GM19240 (cell line): Measurements from ENCODE around the gene APBA2.

Source experiments
- DNase-seq: peaks from one replicate; pipeline ENCODE4 v3.0.0; 2011; ENCODE audit warnings: low spot score; ENCODE audit not compliant: insufficient read length

The APBA2 gene

DNA sequence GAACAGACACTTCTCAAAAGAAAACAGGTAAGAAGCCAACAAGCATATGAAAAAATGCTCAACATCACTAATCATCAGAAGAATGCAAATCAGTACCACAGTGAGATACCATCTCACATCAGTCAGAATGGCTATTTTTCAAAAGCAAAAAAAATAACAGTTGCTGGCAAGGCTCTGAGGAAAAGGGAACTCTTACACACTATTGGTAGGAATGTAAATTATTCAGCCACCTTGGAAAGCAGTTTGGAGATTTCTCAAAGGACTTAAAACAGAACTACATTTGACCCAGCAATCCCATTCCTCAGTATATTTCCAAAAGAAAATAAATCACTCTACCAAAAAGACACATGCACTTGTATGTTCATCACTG is 95.6 kb downstream of the APBA2 start:
- no peak for DNase-seq

DNA sequence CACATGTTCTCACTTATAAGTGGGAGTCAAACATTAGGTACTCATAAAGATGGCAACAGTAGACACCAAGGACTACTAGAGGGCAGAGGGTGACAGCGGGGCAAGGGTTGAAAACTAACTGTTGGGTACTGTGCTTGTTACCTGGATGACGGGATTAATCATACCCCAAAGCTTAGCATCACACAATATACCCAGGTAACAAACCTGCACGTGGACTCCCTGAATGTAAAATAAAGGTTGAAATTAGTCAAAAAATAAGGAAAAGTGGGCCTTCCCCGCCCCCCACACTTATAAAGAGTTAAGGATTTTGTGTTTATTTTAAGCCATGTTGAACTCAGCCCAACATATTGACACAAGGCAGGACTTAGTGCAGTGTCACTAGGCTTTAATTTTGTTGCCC is 96.1 kb downstream of the APBA2 start:
- DNase-seq: no peak

DNA sequence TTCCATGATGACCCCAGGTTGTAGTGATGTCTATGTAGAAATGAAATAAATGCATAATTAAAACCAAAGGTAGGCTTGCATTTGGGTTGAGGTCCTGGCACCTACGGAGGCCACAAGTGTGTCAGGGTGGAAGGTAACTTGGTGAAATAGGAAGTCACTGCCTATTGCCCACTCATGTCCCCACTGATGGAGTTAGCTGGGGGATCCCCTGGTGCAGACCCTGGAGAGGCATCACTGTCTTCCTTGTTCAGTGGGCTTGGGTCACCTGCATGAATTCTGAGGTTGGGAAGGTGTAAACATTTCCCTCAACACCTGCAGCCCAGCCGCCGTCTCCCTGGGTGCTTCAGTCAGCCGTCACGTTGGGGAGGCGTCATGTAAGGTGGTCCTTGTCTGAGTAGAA is 97.1 kb downstream of the APBA2 start:
- no peak for DNase-seq

DNA sequence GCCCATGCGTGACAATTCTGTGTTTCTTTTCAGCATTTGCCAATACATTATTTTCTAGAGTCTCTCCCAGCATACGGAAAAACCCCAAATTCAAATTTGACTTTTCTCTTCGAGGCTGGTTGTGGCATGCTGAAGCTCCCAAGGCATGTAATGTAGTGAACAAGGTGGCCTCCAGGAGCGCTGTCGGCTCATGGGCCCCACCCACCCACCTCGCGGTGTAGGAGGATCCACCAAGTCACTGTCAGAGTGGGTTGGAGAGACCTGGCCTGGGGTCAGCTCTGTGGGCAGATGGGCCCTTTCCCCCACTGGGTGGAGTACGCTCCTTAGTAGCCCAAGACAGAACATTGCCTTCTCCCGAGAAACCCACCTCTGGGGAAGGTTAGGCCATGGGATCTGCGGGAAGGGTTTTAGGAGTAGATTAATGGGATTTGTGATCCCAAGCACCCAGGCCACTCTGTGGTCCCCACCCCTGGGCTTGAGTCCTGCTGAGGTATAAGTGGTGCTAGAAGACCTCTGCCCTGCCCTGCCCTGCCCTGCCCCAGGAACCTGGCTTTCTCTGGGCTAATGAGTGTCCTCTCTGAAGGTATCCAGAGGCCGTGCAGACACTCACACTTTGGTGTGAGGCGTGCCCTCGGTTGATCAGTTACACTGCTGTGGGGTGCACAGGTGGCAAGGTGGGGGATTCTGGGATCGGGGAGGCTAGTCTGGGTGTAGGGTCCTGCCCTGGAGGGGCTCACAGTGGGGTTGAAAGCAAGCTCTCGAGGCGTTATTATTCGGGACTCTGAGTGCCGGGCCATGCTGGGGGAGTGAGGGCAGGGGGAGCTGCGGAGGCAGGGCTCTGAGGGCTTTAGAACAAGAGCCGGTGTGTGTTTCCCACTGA is 97.9 kb downstream of the APBA2 start:
- DNase-seq: no peak

DNA sequence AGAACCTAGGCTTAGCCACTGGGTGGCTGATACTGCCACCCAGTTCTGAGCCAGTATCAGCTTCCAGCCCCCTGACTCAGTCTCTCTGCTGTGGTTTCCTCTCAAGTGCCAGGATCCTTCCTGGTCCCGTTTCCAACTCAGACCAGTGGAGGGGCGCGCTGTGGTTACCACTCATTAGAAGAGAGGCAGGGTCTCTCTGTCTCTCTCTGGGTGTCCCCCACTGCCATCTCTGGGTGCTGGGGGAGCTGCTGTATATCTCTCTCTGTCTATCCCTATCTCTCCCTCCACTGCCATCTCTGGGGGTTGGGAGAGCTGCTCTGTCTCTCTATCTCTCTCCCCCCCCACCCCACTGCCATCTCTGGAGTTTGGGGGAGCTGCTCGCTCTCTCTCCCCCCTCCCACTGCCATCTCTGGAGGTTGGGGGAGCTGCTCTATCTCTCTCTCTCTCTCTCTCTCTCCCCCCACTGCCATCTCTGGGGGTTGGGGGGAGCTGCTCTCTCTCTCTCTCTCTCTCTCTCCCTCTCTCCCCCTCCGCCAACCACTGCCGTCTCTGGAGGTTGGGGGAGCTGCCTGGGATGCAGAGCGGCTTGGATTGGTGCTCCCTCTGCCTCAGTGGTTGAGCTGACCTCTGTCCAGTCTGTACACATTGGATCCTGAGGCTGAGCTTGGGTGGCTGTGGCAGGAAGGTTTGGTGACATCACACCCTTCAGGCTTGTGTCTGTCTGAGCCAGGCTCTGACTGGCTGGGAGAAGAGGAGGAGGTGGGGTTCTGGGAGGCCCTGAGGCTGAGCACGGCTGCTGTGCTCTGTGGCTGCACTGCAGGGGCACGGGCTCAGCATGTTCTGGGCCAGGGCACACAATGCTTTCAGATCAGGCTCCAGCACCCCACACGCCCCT is 98.9 kb downstream of the APBA2 start:
- DNase-seq: no peak

DNA sequence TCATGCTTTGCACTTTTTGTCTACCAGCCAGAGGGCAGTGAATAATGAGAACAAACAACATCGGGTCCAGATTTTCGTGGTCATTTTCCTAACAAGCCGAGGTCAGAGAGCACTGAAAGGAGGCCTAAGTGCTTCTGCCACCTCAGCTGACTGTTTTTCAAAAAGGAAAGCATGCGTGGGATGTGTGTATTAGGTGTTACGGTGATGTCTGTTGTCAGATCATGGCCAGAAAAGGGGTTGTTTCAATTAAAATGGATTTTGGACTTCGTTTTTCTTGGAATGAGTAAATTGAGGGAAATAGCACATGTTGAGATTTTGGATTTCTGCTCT is 99.5 kb downstream of the APBA2 start:
- DNase-seq: no peak

DNA sequence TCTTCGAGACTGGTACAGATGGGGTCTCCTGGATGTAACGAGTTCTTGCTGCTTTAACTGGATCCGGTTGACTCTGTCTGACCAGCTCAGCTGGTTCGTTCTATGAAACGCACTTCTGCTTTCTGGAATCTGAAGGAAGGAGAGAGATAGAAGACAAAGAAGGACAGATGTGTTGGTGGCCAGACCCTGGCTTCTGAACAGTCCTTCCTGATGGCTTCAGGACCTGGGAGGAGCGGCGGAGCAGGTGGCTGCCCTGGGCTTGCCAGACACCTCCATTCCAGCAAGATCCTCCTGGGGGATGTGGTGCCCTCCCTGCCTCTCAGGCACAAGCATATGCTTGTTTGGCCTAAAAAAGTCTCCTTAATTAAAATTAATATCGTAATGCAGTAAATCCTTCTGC is 99.9 kb downstream of the APBA2 start:
- no peak for DNase-seq

DNA sequence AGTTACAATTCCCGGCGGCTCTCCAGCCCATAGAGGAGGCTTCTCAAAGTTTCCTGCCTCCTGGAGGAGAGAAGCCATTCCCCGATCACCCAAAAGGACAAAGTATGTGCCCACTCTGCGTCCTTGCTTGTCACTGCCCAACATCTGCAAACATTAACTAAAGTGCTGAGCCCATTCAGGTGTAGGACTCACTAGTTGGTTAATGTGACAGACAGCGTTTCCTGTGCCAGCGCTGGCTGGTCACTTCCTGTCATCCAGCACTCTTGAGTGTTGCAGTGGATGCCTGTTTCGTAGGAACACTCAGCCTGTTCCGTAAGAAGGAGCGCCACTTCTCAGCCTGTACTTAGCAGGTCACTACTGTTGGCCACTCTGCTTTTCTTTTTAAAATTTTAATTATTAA is 100.3 kb downstream of the APBA2 start:
- DNase-seq: no peak

DNA sequence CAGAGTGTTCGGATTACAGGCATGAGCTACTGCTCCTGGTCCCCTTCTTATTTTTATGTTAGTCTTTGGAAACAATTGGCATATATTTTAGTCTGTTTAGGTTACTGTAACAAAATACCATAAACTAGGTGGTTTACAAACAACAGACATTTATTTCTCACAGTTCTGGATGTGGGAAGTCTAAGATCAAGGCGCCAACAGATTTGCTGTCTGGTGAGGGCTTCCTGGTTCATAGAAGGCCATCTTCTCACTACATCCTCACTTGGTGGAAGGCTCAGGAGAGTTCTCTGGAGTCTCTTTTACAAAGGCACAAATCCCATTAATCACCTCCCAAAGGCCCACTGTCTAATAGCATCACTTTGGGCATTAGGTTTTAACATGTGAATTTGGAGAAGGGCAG is 101.0 kb downstream of the APBA2 start:
- no peak for DNase-seq

DNA sequence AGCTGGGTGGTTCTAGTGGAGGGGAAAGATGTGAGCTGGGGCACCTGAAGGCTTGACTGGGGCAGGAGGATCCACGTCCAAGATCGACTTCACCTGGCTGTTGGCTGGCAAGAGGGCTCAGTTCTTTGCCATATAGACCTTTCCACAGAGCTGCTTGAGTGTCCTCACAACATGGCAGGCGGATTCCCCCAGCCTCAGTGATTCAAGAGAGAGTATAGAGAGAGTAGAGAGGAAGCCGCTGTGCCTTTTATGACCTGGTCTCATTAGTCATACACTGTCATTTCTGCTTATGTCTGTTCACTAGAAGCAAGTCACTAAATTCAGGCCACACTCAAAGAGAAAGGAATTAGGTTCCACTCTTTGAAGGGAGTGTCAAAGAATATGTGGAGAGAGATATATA is 101.6 kb downstream of the APBA2 start:
- DNase-seq: no peak

DNA sequence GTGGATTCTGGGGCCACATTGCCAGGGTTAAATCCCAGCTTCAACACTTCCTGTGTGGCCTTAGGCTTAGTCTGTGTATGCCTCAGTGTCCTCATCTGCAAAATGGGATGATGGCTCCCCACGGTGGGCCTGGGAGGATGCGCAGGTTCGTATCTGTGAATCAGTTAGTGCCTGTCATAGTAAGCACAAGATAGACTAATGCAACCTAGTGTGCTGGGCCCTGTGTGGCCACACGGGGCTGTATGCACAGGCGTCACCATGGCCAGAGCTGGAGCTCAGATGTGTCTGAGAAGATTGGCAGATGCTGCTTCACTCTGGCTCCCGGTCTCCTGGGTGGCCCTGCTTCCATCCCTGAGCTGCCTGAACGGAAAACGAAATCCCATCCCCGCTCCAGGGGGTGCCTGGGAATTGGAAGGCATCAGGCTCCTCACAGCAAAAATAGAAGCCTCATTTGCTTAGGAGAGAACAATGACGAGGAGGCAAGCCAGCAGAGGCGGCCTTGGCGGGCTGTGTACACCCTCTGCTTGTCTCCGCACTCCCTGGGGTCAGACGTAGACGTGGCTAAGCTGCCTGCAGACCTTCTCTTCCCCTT is 103.6 kb downstream of the APBA2 start:
- DNase-seq: no peak

DNA sequence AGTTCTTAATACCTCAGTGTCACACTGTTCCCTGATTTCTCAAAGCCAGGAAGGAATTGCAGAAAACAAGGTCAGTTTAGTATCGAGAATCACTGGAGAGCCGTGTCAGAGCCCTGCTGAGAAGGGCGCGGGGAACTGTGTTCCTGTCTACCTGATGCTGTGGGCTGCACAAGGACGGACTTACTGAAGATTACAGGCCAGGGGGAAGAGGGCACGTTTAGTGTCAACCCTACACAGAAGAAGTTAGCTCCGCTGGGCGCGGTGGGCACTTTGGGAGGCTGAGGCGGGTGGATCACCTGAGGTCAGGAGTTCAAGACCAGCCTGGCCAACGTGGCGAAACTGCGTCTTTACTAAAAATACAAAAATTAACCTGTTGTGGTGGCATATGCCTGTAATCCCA is 104.1 kb downstream of the APBA2 start:
- no peak for DNase-seq

DNA sequence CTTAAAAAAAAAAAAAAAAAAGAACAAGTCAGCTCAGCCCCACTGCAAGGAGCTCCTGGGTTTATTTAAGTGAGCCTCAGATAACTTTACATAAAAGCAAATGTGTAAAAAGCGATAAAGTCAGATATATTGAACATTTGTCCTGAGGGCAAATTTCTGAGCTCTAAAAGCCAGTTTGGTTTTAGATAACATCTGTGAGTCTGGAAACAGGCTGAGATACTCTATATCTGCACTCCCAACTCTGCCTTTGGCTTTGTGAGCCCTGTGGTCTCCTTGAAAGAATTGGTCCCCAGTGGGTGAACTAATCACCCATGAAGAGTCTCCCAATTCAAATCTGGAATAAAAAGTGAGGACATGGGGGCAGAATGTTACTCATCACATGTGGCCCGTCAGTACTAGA is 104.6 kb downstream of the APBA2 start:
- no peak for DNase-seq

DNA sequence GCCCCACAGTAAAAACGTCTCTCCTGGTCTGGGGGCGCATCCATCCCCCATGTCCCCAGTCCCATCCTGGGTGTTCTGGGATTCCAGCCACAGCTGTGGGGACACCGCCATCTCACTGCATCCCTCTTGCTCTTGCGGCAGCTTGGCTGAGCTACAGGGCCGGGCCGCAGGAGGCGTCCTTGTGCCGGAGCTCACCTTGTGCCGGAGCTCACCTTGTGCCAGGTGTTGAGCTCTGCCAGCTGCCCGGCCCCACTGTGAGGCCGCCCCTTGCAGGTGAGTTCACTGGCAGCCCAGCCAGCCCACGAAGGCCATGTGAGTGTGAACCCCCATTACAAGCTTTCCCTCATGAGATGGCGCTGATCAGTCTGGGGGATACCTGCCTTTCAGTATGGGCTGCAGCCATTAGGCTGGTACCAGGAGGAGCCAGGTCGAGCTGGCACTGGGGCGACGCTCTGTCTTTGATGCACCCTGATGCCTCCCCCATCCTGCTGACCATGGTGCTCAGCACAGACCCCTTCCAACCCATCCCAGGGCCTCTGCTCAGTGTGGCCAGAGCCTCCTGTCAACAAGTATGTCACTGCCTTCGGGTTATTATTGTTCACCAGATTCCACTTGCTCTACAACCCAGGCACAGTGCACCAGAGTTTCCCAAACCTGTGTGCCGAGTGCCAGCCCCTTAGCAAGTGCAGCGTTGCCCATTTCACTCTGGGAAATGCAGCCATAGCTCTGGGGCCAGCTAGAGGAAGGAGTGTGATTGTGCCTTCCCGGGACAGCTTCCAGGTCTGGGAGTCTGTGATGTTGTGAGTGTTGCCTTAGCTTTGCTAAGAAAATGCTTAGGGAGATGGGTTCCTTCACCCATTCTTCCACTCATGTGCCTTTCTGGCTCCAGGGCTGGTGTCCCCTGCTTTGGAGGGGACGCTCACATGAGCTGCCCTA is 105.7 kb downstream of the APBA2 start:
- DNase-seq: no peak

DNA sequence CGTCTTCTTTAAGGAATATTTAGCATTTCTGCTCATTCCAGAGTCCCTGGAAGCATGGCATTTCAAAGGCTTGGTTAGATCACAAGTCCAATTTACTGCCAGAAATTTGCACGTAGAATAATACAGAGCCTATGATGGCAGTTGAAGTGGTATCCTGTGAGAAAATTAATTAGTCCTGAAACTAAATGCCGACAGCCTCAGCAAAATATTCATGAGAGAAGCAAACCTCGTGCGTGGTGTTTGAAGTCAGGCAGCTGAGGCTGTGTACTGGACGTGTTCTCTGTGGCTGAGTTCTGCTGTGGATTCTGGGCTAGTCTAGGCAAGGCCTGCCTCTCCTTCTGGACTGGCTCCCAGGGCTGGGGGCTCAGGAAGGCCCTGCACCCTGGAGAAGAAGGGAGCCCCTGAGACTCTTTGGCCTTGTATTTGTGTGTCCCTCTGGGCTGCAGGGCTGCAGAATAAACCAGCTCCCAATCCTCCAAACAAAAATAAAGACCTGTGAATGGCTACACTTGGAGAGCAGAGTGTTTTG is 106.6 kb downstream of the APBA2 start:
- DNase-seq: no peak

DNA sequence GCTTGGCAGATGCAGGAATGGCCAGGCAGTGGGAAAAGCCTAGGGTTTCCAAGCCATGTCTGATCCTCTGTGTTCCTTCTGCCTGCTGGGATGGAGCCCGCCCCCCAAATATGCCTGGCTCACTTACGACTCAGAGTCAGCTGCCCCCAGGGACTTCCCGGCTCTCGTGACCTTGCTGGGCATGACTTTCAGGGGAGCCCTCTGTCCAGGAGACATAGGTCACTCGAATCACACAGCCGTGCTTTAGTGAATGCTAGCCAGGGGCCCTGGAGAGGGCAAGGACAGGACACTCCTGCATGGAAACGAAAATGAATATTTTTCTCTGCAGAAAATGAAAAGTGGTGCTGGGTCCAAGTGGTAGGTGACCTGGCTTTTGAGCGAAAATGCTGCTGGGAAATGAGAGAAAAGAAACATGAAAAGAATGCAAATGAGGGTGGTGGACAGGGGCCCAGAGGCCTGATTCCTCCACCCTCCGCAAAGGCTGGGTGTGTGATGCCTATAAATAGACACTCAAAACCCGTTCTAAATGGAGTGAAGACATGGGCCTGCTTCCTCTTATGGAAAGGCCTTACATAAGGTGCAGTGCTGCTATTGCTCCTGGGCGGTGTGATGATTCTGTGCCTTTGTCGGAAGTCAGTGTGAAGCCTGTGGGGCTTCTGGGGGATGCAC is 107.4 kb downstream of the APBA2 start:
- no peak for DNase-seq

DNA sequence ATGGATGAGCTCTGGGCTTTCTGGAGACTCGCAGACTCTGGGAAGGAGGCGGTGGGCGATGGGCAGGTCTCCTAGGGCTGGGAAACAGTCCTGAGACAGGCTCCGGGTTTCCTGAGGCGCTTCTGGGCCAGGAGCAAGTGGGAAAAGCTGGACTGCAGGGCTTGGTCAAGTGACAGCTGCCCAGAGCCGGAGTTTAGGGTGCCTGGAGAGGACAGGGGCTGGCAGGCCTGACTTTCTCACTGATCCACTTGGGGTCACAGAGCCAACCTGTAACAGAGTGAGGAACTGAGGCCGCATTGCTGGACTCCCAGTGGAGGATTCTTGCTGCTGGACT is 107.9 kb downstream of the APBA2 start:
- DNase-seq: no peak

DNA sequence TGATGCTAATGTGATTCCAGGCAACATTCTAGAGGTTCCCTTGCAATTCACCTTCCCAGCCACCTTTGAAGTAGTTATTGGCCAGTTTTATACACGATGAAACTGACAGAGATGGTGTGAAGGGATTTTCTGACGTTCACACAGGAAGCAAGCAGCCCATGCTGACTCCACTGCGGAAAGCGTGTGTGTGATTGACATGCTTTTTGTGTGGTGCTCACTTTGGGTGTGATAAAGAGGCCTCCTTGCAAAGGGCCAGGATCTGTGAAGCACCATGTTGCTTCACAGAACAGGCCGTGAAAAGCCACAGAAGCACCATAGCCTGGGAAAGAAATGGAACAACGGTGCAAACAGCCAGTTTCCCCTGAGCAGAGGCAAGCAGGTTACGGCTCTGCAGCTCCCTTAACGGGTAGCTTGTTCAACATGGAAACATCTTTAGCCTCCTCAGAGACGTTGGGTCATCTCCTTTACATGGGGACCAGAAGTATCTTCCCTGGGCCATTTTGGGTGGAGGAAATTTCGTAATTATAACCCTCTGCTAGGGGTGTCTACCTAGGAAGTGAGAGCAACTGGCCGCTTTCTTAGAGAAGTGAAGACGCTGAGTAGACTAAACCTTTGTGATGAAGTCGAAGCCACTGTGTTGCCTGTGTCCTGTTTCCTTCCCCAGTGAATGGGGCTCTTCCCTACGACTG is 108.5 kb downstream of the APBA2 start:
- no peak for DNase-seq

DNA sequence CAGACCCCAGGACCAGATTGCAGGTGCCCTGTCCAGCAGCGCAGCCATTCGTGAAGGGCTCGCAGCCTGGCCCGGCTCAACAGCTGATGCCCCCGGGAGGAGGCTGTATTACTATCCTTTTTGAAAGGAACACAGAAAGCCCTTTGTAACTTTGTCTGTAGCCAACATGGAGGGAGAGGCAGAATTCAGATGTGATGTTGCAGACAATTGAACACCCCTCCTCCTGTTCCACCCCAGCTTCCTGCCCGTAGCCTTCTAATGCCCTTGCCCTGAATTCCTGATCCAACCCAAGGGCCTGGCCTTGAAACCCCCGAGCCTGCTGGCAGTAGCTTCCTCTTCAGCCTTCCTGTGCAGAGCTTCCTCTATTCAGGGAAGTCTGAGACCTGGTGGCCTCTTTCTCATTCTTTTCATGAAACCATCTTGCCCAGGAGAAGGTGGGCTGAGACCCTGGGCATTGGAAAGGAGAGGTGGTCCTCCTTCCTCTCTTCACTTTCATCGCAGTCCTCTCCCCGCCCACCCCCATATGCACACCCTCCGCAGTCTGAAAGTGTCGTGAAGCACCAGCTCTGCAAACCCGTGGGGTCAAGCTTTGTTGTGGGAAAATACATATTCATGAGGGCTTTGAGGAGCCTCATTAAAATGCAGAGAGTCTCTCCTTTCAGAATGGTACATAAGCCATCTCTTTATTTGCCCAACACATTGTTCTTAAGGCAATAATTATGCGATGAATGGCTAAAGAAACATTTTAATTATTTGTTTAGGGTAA is 109.2 kb downstream of the APBA2 start:
- DNase-seq: no peak
